Activated T-cell treated with anti-CD3 and anti-CD28 coated beads for 24 hours (primary cell): Measurements from ENCODE around the gene GPATCH11.

ENCODE experiments used
- DNase-seq: peaks from one replicate; pipeline ENCODE4 v3.0.0-alpha.2; 2020; ENCODE audit warnings: low read depth

Gene GPATCH11

DNA sequence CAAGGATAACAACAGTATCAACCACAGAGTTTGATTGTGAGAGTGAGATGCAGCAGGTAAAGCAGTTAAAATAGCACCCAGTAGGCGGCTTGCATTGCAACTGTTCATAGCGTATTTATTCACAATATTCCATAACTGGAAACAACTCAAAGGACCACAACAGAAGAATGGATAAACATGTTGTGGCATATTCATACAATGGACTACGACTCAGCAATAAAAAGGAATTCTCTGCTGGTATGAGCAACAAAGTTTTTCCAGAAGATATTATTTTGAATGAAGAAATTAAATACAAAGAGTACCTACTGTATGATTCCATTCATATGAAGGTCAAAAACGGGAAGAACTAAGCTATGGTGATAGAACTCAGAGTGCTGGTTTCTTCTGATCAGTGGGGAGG is 25.2 kb downstream of the GPATCH11 start:
- no peak for DNase-seq

DNA sequence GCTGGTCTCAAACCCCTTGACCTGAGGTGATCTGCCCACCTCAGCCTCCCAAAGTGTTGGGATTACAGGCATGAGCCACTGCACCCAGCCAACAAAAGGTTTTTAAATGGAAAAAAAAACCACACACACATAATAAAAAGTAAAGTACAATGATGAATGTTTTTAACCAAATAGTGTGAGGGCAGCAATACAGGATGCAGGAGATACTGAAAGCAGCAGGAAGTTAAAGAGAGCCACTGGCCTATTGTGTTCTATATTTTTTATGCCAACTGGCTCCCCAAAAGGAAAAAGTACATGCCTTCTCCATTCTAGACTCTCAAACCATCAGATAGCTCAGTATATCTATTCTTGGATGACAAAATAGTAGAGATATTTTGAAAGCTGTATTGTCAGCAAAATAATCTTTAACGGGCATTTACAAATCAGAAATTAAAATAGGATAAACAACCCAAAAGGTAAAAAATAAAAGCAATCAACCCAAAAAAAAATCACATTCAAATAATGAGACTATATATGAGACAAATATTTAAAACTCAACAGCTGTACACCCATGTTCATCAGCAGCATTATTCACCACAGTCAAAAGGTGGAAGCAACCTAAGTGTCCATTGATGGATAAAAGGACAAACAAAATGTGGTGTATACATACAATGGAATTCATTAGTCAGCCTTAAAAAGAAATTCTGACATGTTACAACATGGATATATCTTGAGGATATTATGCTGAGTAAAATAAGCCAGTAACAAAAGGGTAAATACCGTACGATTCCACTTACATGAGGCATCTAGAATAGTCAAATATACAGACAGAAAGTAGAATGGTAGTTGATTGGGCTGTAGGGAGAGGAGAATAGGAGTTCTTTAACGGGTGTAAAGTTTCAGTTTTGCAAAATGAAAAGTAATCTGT is 26.2 kb downstream of the GPATCH11 start:
- DNase-seq = no peak

DNA sequence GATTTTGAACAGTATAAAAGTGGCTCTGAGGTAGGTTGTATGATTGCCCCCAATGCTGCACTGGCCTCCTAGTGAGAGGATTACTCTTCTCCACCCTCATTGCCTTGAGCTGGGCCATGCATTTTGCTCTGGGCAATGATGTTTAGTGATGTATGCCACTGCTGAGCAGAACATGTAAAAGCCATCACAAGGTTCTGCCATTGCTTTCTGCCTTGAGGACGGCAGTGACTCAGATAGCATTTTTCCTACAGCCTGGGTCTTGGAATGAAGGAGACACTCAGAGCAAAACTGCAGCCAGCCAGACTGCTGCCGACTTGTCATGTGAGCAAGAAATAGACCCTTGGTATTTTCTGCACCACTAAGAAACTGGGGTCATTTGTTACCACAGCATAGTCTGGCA is 27.6 kb downstream of the GPATCH11 start:
- no peak for DNase-seq

DNA sequence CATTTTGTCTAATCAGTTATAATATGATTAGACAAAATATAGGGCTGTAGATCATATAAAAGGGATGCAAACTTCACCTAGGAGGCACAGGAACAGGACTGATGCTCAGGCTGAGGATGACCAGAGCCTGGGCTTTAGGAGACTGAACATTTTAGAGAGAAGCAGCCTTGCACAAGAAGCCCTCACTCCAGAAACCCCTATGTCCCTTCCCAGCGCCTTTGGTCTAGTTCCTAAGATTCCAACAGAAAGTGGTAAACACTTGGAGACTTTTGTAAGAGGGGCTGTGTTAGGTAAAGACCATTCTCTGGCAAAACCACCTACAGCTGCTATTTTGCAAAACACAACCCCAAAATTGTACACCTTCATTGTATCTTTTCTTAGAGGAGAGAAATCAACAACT is 33.2 kb downstream of the GPATCH11 start:
- no peak for DNase-seq

DNA sequence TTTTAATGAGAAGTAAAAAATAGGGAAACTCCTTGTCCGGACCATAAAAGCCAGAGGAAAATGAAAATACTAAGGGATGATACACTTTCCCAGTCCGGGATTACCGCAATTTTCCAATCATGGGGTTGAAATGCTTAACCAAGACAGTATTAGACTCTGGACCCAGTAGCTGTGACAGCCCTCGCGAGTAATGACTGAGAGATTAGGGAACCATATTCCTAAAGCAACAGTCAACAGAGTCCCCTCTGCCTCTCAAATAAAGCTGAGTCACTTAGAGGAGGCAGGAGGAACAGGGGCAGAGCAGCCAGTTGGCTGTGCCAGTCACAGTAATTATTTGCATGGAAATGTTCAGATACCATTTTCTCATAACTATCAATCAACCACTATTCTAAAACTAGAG is 34.8 kb downstream of the GPATCH11 start:
- DNase-seq = no peak

DNA sequence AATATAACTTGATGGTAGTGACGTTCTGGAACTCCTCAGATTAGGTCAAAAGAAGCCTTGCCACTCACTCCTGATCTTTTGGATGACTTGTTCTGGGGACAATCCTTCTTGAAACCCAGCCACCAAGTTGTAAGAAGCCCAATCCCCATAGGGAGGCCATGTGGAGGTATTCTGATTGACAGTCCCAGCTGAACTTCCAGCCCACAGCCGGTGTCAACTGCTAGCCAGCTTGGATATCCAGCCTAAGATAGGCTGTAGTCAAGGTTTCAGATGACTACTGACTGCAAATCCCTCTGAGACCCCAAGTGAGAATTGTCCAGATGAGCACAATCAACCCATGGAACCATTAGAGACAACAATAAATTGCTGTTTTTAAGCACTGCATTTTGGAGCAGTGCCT is 41.1 kb downstream of the GPATCH11 start:
- no peak for DNase-seq

DNA sequence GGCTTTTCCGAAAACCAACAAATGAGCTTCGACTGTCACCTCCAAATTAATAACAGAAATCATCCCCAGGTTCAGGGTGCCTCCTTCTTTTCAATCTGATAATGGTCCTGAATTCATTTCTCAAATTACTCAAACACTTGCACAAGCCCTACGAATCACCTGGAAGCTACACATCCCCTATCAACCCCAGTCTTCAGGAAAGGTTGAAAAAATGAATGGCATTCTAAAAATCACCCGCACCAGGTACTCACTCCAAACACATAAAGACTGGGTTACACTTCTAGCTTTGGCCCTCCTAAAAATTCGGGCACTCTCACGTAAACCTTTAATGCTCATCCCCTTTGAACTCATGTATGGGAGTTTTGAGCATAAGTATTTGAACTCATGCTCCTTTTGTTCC is 48.6 kb downstream of the GPATCH11 start:
- DNase-seq = no peak

DNA sequence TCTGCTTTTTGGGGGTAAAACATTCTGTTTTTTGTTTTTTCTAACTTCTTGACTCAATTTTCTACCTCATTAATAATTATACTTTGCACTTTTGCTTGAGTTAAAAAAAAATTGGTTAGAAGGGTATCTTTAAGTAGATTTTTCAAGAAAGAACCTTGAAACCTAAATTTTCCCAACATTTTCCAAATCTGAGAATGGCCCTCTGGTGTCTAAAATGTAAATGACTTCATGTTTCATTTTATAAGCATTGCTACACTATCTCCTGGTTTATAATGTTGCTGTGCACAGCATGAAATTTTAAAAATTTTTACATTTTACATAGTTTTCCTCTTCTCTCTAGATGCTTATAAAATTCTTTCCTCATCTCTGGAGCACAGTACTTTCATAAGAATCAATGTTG is 58.2 kb downstream of the GPATCH11 start:
- no peak for DNase-seq

DNA sequence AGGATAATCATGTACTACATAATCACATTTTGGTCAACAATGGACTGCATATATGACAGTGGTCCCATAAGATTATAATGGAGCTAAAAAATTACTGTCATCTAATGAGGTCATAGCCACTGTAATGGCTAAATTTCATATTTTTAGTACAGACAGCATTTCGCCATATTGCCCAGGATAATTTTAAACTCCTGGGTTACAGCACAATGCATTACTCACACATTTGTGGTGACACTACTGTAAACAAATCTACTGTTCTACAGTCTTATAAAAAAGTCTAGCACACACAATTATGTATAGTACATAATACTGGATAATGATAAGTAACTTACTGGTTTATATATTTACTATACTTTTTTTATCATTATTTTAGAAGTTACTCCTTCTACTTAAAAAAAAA is 59.7 kb downstream of the GPATCH11 start:
- DNase-seq = no peak

DNA sequence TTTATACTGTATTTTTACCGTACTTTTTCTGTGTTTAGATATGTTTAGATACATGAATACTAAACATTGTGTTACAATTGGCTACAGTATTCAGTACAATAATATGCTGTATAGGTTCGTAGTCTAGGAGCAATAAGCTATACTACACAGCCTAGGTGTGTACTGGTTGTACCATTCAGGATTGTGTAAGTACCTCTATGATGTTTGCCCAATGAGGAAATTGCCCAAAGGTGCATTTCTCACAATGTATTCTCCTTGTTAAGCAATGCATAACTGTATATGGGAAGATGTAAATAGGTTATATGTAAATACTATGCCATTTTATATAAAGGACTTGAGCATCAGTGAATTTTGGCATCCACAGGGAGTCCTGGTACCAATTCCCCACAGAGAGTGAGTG is 61.7 kb downstream of the GPATCH11 start:
- no peak for DNase-seq

DNA sequence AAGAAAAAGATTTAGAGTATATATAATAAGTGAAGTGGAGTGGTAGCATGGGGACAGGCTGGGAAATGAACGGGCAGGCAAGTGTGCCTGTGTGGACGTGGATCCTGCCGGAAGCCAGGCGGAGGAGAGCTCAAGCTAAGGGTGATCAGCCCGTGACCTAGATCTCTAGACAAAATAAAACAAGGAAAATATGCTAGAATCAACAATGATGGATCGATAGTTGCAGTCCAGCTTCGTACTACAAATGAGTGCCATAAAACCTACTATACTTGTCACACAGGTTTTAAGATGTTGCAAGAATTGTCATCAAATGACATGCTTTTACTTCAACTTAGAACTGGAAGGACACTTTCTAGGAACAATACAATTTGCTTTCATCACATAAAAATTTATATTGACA is 64.0 kb downstream of the GPATCH11 start:
- DNase-seq = no peak
